ENCODE data around the gene POLA2. TPM values are rescaled to one million over a fixed set of nuclear protein-coding genes. Genes with fewer than 3 reads are reported as not detected.

POLA2 gene
- total RNA-seq, 1 experiment from 2014 or later = 37.7 TPM

- H3K4ac ChIP-seq (ENCODE audit: low read depth, low read length) = no peak overlapping the region
- no peaks in the 10 kb centered on the region for H3K79me2 ChIP-seq (ENCODE audit: insufficient read depth, low read length)
- no peak overlapping the region for H3K14ac ChIP-seq (ENCODE audit: insufficient read depth, low read length)
- no peak overlapping the region for H3K9ac ChIP-seq (ENCODE audit: extremely low read depth, insufficient read length, low read length)
- H4K20me1 ChIP-seq (ENCODE audit: control insufficient read depth, insufficient read depth, insufficient read length) = no peaks in the 10 kb centered on the region
- no peak overlapping the region for H3K23ac ChIP-seq (ENCODE audit: insufficient read length, low read depth, low read length)
- Mint-ChIP-seq H3K4me3 (no peak overlapping the region), H3K27ac (no peak overlapping the region; a peak in 1 of 7 replicates), H3K27me3 (ENCODE audit: low read depth) (no peaks in the 10 kb centered on the region), H3K4me1 (peaks cover 13 to 21% of the 10 kb centered on the region in 2 experiments), H3K36me3 (ENCODE audit: insufficient read depth in 1 of 3, low read depth in 3 of 3) (peaks cover 26 to 62% (median 57%) of the 10 kb centered on the region in 3 experiments; a peak in 6 of 7 replicates), H3K9me3 (no peaks in the 10 kb centered on the region)
- no peak overlapping the region for H2BK12ac ChIP-seq (ENCODE audit: insufficient read length, low read depth, low read length)
- no peaks in the 10 kb centered on the region for H3K23me2 ChIP-seq (ENCODE audit: insufficient read length, low read depth, low read length, poor library complexity, severe bottlenecking)
- no peaks in the 10 kb centered on the region for H3K4me1 ChIP-seq (ENCODE audit: insufficient read depth, low read length)
- H2AK5ac ChIP-seq (ENCODE audit: insufficient read length, low read length) = no peak overlapping the region
- no peak overlapping the region for H3K18ac ChIP-seq (ENCODE audit: insufficient read length, low read depth, low read length)
- H4K91ac ChIP-seq (ENCODE audit: insufficient read length, low read depth, low read length) = no peak overlapping the region
- H4K8ac ChIP-seq (replicated peaks; ENCODE audit: insufficient read length, low read depth, low read length) = no peak overlapping the region
- no peak overlapping the region for H2AFZ ChIP-seq (ENCODE audit: low read length)
- H3K4me2 ChIP-seq (ENCODE audit: insufficient read depth, insufficient read length, low read length) = no peak overlapping the region
- no peak overlapping the region for H2BK15ac ChIP-seq (ENCODE audit: low read depth, low read length)
- H3K56ac ChIP-seq (ENCODE audit: insufficient read length, low read depth, low read length) = no peak overlapping the region
- DNase-seq = no peak
- H2BK120ac ChIP-seq (ENCODE audit: low read depth, low read length, poor library complexity, severe bottlenecking) = no peak overlapping the region
- H3T11ph ChIP-seq (ENCODE audit: low read length) = no peak overlapping the region
- H4K5ac ChIP-seq (ENCODE audit: insufficient read length, low read depth, low read length) = no peak overlapping the region
- whole genome bisulfite sequencing (ENCODE audit: extremely low coverage, insufficient read length, low lambda C conversion rate) = no CpG with 5 or more reads among the region's 12 CpGs
- TF ChIP-seq CTCF (conservative IDR thresholded peaks at IDR 0.05) = no peak
- H2BK20ac ChIP-seq (ENCODE audit: low read depth, low read length, poor library complexity, severe bottlenecking) = no peak overlapping the region
- no peak overlapping the region for H2BK5ac ChIP-seq (ENCODE audit: insufficient read length, low read length)
- no peaks in the 10 kb centered on the region for H3K27me3 ChIP-seq (ENCODE audit: insufficient read depth, low read length)
- no peak overlapping the region for H3K27ac ChIP-seq (ENCODE audit: insufficient read length, low read depth, low read length)
- H3K9me3 ChIP-seq (ENCODE audit: control insufficient read depth, low read depth, low read length) = no peaks in the 10 kb centered on the region
- H3K79me1 ChIP-seq (ENCODE audit: insufficient read depth, low read depth, low read length, poor library complexity, severe bottlenecking) = no peaks in the 10 kb centered on the region
Observed at GRCh38 chr11:65298655-65299179, 37.0 kb downstream of the POLA2 start.

Measured in H9 (cell line).